SKM-1 (cell line): ENCODE results near the gene ETFB.

Experiments
- DNase-seq: peaks from one replicate; lab custom pipeline; 2025; ENCODE audit not compliant: unreplicated experiment; lab: John Stamatoyannopoulos, UW

ETFB gene

DNA sequence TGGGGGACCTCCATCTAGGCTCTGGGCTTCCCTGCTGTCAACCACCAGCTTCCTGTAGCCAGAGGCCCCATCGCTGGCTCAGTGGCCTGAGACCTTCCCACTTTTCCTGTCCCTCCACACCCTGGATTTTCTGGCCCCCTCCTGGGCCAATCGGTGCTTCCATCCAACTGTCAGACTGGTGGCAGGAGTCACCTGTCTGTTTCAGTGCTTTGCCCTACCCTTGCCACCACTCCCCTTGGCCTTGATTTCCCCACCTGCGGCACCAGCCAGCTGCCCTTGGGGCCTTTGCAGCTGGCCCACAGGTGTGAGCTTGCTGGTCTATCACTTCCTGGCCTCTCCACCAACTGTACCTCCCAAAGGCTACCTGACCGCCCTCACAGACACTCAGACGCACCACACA is 36.8 kb downstream of the ETFB start:
- DNase-seq = no peak

DNA sequence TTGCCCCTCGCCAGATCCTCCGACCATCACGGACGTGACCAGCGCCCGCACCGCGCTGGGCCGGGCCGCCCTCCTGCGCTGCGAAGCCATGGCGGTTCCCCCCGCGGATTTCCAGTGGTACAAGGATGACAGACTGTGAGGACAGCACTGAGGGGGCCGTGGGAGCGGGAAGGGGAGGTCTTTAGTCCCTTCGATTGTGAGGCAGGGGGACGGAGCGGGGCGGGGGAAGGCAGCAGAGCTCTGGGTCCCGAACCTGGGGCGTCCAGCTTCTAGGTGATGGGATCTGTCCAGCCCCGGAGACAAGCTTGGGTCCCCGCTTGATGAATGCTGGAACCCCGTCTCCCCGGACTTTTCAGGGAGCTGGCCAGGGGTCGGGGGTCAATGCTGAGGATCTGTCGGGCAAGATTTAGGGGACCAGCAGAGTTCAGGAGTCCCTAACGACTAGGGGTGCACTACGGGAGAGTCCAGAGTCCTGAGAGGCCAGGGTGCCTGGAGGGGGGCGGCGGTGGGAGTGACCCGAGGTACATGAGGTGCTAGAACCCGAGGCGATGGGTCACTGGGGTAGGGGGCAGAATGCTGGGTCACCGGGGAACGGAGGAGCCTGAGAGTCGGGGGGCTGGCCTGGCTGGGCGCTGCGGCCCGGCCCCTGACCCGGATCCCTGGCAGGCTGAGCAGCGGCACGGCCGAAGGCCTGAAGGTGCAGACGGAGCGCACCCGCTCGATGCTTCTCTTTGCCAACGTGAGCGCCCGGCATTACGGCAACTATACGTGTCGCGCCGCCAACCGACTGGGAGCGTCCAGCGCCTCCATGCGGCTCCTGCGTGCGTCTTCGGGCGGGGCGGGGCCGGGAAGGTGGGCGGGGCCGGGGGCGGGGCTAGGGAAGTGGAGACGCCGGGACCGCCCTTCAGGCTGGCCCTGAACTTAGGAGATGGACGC is 38.9 kb downstream of the ETFB start:
- DNase-seq = no peak

DNA sequence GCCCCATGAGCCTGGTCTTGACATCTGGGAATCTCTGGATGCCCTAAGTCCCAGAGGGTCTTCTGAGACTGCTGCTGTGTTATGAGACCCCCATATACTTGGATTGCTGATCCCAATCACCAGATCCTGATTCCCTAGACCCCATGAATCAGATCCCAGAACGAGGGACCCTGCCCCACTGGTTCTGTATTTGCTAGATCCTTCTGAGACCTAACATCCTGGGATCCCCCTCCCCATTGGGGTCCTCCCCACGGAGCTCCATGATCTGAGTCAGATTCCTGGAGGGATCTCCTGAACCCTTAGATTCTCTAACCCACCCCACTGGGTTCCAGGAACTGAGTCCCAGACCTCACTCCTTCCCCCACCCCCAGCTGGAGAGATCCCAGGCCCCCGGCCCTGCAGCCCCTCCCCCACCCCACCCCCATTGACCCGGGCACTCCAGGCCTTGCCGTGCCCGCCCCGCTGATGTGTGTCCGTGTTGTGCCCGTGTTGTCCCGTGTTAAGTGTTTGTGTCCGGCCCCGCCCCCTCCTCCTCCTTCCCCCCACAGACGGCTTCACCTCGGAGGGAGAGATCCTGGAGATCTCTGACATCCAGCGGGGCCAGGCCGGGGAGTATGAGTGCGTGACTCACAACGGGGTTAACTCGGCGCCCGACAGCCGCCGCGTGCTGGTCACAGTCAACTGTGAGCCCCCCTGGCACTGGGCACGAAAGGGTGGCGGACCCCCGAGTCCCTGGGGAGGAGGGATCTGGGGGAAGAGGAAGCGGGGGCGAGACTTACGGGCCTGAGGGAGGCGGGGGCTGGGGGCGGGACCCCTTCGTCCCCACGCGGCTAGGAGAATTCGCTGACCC is 39.7 kb downstream of the ETFB start:
- no peak for DNase-seq

GRCh38 chr19:51325161-51325976 is 40.8 kb downstream of the ETFB start:
- DNase-seq = no peak

- no peak for DNase-seq
Observed at GRCh38 chr19:51324167-51324481, 42.1 kb downstream of the ETFB start.

DNA sequence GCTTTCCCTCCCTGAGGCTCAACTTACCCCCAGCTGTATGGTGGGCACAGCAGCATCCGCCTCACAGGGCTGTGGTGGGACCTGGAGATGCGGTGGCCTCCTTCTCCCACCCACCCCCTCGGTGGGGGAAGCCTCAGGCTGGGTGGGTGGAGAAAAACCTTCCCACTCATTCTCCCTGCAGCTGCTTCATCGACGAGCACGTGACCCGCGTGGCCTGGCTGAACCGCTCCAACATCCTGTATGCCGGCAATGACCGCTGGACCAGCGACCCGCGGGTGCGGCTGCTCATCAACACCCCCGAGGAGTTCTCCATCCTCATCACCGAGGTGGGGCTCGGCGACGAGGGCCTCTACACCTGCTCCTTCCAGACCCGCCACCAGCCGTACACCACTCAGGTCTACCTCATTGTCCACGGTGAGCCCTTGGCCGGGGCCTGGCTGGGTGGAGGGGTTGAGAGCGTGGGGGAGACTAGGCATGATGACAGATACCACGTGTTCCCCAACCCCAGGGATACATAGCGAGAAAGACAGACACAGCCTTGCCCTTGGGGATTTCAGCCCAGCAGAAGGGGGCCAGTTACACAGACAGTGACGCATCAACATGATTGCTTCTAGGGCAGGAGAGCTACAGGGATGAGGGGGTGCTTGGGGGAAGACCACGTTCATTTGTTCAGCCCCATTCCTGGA is 42.6 kb downstream of the ETFB start:
- DNase-seq = no peak

- no peak for DNase-seq
Observed at GRCh38 chr19:51321799-51322198, 44.4 kb downstream of the ETFB start.

DNA sequence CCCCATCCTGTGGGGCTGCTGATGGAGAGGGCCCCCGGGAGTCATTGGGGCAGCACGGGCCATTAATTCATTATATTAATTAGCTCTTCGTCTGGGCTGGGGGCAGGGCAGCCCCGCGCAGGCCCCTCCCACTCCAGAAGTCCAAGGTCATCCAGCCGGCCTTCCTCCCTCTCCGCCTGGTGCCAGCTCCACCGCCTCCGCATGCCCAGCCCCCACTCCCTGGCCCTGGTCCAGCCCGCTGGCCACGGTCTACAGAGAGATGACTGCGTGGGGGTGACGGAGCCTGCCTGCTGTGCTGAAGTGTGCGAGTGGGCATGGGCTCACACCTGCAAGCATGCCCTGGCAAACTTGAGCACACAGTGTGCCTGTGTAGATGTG is 45.9 kb downstream of the ETFB start:
- no peak for DNase-seq

DNA sequence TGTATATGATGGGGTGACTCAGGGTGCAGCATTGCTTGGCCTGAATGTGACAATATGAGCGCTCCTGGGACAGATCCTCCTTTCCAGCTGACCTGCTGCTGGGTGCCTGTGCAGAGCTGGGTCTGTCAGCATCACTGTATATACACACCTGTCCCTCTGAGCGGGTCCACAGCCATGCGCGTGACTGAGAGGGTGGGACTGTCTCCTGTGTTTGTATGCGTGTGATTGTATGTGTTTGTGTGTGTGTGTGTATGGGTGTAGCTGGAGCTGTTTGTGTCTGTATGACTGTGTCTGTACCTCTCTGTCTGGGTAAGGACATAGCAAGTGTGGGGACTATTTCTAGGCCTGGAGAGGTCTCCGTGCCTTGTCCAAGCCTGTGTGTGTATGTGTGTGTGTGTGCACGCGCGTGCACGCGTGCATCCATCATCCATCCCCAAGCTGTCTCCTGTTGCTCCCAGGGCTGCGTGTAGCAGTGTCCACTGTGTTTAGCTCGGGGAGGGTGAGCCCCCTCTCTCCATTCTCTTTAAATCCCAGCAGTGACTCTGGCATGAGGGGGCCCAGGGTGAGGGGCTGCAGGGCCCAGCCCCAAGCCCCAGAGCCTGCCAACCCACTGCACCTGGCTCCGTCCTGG is 46.4 kb downstream of the ETFB start:
- no peak for DNase-seq

DNA sequence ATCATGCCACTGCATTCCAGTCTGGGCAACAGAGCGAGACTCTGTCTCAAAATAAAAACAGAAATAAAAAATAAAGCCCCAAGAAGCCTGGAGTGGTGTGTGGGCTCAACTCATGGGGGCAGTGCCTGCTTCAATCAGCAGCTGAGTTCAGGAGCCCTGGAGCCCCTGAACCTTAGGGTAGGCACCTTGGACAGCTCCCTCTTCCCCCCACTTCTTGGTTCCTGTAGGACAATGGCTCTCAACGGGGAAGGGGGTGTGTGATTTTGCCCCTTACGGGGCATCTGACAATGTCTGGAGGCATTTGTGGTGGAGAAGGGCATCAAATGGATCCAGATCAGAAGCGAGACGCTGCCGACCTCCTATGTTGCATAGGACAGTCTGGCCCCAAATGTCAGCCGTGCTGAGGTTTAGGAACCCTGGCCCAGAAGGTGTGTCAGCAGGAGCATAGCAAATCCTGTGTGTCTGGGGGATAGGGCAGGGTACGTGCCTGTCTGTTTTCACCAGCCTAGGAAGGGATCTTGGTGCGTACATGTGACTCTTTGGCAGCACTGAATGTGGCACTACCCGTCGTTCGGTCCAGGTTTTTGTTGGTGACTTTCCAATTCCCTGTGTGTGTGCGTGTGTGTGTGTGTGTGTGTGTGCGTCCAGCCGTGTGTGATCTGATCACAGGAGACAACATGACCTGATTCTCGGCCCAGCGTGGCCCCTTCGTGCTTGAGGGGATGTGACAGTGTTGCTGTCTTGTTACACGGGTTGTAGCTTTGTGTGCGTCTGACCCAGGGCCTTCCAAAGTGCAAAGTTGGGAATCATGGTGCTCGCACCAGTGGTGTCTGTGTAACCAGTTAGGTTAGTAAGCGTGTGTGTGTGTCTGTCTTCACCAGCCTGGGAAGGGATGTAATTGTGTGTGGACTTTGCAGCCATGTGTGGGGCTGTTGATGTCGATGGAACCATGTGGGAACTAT is 47.2 kb downstream of the ETFB start:
- no peak for DNase-seq

GRCh38 chr19:51317968-51318367 is 48.2 kb downstream of the ETFB start:
- DNase-seq = no peak

DNA sequence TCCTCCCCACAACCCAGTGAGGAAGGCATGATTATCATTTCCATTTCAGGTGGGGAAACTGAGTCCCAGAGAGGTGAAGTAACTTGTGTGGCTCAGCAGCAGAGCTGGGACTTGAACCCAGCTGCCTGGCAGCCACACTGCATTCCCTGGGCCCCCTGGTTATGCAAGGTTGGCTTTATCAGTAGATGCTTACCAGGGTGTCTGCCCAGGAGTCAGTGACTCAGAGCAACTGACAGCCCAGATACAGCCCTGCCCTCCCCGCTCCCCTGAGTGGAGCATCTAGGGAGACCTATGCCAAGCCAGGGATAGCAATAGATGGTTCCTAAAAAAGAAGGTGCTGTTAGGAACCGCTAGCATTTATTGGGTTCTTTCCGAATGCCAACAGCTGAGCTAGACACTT is 48.8 kb downstream of the ETFB start:
- no peak for DNase-seq

DNA sequence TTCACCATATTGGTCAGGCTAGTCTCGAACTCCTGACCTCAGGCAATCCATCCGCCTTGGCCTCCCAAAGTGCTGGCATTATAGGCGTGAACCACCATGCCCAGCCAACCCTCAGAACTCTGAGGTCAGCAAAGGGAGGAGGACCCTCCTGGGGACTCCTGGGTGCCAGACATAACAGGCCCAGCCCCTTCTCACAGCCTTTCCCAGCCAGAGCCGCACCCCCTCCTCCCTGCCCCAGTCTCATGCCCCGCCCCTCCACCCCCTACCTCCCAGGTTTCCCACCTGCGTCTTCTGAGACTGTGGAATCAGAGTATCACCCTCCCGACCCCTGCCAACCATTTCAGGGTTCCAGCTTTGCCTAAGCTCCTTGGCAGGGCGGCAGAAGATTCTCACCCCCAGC is 49.5 kb downstream of the ETFB start:
- DNase-seq = no peak

GRCh38 chr19:51311351-51312257 is 54.6 kb downstream of the ETFB start, which contains the start of gene IGLON5:
TSS of gene IGLON5 (plus strand) at chr19:51311644. CDS start at chr19:51311848, 204 bp downstream.
- DNase-seq = no peak

DNA sequence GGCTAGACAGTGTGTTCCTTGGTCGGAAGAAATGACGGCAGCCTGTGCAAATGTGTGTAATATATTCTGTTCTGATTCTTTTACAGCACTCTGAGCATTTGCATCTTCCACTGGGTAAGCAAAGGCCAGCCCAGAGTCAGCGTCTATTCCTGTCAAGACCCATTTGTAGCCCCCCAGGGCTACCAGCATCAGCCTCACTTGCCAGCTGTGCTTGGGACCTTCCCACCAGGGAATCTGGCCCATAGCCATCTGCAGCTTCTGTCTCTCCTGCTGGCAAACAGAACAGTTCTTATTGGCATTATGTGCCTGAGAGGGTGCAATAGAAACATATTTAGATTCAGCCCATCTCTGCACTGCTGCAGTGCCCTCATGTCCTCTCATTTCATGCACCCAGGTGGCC is 60.7 kb downstream of the ETFB start:
- no peak for DNase-seq

DNA sequence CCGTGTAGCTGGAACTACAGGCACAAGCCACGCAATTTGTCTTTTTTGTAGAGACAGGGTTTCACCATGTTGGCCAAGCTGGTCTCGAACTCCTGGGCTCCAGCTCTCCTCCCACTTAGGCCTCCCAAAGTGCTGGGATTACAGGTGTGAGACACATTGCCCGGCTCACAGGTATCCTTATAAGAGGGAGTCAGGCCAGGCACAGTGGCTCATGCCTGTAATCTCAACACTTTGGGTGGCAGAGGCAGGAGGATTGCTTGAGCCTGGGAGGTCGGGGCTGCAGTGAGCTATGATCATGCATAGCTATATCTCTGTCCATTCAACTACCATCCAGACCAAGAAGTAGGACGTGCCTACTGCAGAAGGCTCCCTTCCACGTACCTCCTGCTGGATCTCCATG is 64.9 kb downstream of the ETFB start:
- DNase-seq = no peak

DNA sequence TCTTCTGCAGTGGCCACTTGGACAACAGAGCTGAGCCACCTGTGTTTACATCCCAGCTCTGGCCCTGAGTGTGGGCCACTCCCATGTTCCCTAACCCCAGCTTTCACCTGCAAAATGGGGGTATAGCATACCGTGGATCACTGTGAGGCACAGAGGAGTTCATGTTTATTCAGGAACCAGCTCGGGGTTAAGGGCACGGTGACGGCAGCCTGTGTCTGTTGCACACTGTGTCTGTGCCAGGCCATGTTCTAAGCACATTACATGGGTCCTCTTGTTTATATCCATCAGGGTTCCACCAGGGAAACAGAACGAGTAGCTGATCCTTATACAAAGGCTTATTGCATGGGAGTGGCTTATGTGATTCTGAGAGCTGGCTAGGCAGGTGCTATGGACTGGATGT is 68.8 kb downstream of the ETFB start:
- no peak for DNase-seq
